ENCODE measurements around the gene PLCH1. TPM values are rescaled to one million over a fixed set of nuclear protein-coding genes. Genes with fewer than 3 reads are reported as not detected.

The PLCH1 gene
- total and polyA plus RNA-seq, 3 donors from 2014 or later, result 23.2 to 32.1 (median 29.3) TPM

DNA sequence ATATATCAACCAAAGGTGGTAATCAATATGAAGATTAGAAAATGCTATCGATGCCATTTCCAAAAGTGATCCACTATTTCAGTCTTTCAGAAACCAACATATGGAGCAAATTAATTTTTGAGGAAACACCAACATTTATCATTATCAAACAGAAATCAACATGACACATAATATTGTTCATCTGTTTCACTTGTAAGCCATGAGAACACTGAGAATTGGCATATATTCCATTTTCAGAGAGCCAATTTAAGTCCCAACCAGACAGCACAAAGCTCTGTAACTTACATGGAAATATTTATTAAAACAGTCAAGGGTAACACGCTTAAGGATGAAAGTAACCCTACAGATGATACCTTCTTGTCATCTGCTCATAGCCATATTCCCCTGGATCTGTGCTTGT lies 413.8 kb downstream of the PLCH1 start:
- TF ChIP-seq, protein P1, sequence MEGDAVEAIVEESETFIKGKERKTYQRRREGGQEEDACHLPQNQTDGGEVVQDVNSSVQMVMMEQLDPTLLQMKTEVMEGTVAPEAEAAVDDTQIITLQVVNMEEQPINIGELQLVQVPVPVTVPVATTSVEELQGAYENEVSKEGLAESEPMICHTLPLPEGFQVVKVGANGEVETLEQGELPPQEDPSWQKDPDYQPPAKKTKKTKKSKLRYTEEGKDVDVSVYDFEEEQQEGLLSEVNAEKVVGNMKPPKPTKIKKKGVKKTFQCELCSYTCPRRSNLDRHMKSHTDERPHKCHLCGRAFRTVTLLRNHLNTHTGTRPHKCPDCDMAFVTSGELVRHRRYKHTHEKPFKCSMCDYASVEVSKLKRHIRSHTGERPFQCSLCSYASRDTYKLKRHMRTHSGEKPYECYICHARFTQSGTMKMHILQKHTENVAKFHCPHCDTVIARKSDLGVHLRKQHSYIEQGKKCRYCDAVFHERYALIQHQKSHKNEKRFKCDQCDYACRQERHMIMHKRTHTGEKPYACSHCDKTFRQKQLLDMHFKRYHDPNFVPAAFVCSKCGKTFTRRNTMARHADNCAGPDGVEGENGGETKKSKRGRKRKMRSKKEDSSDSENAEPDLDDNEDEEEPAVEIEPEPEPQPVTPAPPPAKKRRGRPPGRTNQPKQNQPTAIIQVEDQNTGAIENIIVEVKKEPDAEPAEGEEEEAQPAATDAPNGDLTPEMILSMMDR (IDR thresholded peaks at IDR 0.05), result no peak
- no peak for TF ChIP-seq POLR2A (IDR thresholded peaks at IDR 0.05)

DNA sequence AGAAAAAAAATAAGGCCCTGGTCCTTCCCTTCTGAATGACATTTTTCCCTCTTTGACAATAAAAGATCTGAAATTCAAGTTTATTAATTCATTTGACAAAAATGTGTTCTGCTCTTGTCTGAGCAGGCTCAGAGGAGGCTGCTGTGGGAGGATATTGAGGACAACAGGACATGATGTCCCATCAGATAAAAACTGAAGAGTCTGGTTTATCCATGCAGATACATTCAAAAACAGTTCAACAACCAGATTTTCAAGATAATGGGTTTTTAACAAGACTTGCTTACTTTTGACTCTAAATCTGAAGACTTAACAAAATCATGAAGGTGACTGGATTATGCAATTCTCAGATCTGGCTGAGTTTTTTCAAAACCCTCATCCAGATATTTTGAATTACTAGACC lies 414.5 kb downstream of the PLCH1 start:
- no peaks in the 10 kb centered on the region for H3K27me3 ChIP-seq
- H3K27ac ChIP-seq, result no peak overlapping the region
- H3K36me3 ChIP-seq (ENCODE audit: low read depth, missing control alignments), result no peaks in the 10 kb centered on the region
- no peaks in the 10 kb centered on the region for H3K4me1 ChIP-seq
- TF ChIP-seq, protein P1 (IDR thresholded peaks at IDR 0.05), result no peak
- TF ChIP-seq POLR2A (IDR thresholded peaks at IDR 0.05), result no peak
- intact Hi-C loops (cut with DNase I; ENCODE audit: low total_unique reads), result no loop called here
- DNase-seq, result no peak
- no peak overlapping the region for H3K4me3 ChIP-seq
- H3K9me3 ChIP-seq, result no peaks in the 10 kb centered on the region

More for the DNA sequence above, 413.8 kb downstream of the PLCH1 start:
- WGBS, 2 donors, result 93 to 97% methylated on average over 2 of the region's 2 CpGs
- H3K36me3 ChIP-seq (ENCODE audit: low read depth, missing control alignments), result no peaks in the 10 kb centered on the region
- intact Hi-C loops (cut with DNase I; ENCODE audit: low total_unique reads), result no loop called here
- H3K4me3 ChIP-seq, result no peak overlapping the region
- H3K4me1 ChIP-seq, result no peaks in the 10 kb centered on the region
- DNase-seq, result no peak
- no peaks in the 10 kb centered on the region for H3K9me3 ChIP-seq
- no peaks in the 10 kb centered on the region for H3K27me3 ChIP-seq
- H3K27ac ChIP-seq, result no peak overlapping the region

DNA sequence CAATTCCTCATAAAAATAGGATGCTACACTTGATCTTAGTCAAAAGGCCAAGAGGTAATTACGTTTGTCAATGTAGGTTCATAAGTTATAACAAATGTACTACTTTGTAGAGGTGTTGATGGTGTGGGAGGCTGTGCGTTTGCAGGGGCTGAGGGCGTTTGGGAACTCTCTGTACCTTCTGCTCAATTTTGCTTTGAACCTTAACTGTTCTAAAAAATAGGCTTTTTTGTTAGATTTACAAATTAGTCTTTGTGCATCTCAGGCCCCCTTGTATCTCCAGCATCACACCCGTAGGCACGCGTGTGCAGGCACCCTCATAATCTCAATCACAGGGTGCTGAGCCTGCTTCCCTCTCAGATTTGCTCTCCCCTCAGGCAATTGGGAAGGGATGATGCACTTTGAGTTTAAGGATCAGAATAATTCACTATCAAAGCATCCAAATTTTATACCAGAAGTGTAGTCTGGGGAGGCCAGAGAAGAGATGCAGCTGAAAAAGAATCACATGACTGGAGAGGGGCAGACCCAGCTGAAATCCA lies 415.3 kb downstream of the PLCH1 start:
- Histone ChIP-seq H3K4me1 (no peaks in the 10 kb centered on the region), H3K27me3 (no peaks in the 10 kb centered on the region), H3K9me3 (no peaks in the 10 kb centered on the region), H3K36me3 (ENCODE audit: low read depth, missing control alignments) (no peaks in the 10 kb centered on the region), H3K4me3 (no peak overlapping the region), H3K27ac (no peak overlapping the region)
- DNase-seq, result no peak
- TF ChIP-seq POLR2A (IDR thresholded peaks at IDR 0.05), result no peak
- TF ChIP-seq, protein P1 (IDR thresholded peaks at IDR 0.05), result no peak
- intact Hi-C loops (cut with DNase I; ENCODE audit: low total_unique reads), result no loop called here
- 59 to 73% methylated on average over 6 of the region's 6 CpGs for WGBS, 2 donors

DNA sequence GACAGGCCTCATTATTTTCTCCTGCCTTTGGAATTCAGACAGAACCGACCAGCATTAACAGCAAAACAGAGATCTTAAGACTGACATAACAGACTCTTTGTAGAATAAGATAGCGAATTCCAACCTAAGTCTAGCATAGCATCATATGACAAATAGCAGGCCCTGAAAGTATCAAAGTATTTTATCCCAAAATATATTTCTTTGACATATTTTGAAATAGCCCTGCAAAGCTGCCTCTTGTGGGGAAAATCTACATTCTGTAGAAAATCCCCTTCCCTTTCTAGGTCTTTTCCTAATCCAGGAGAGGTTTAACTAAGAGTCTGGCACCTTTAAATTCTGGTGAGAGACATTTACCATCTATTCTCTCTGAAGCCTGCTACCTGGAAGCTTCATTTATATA lies 417.0 kb downstream of the PLCH1 start:
- no peaks in the 10 kb centered on the region for H3K4me1 ChIP-seq
- intact Hi-C loops (cut with DNase I; ENCODE audit: low total_unique reads), result no loop called here
- no peak for DNase-seq
- no peaks in the 10 kb centered on the region for H3K9me3 ChIP-seq
- WGBS, 2 donors, result 88 to 96% methylated on average over 2 of the region's 2 CpGs
- no peaks in the 10 kb centered on the region for H3K36me3 ChIP-seq (ENCODE audit: low read depth, missing control alignments)
- no peak overlapping the region for H3K4me3 ChIP-seq
- no peak for TF ChIP-seq POLR2A (IDR thresholded peaks at IDR 0.05)
- TF ChIP-seq, protein P1 (IDR thresholded peaks at IDR 0.05), result no peak
- H3K27ac ChIP-seq, result no peak overlapping the region
- H3K27me3 ChIP-seq, result no peaks in the 10 kb centered on the region

DNA sequence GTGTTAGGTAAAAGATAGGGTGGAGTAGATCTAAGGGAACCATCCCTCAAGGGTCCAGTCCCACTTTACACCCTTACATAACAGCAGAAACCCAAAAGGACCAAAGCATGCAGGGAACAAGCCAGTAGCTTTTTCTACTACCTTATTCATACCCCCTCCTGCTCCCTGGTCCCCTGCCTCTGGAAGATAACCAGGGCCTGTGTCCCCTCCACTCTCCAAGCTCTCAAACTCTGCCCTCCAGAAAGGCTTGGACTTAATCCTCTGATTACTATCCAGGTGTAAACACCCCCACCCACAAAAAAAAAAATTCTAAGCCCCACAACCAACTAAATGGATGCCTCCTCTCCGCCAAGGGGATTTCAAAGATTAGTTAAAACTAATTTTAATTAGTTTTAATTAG lies 417.4 kb downstream of the PLCH1 start:
- Histone ChIP-seq H3K27ac (no peak overlapping the region), H3K27me3 (no peaks in the 10 kb centered on the region), H3K4me3 (no peak overlapping the region), H3K4me1 (peaks cover under 1% of the 10 kb centered on the region), H3K36me3 (ENCODE audit: low read depth, missing control alignments) (no peaks in the 10 kb centered on the region), H3K9me3 (no peaks in the 10 kb centered on the region)
- intact Hi-C loops (cut with DNase I; ENCODE audit: low total_unique reads), result no loop called here
- no peak for TF ChIP-seq POLR2A (IDR thresholded peaks at IDR 0.05)
- TF ChIP-seq, protein P1 (IDR thresholded peaks at IDR 0.05), result no peak
- no peak for DNase-seq
- WGBS, 2 donors, result 94 to 95% methylated on average over 1 of the region's 1 CpG
